Measurements from ENCODE around the gene SLC12A8. TPM values are rescaled to one million over a fixed set of nuclear protein-coding genes. Genes with fewer than 3 reads are reported as not detected.
"Not testable (repeated sequence)": the region's sequence is repeated elsewhere in the genome, so short reads cannot be mapped to it uniquely, and the experiment has no call there.

SLC12A8 gene
- total and polyA plus RNA-seq, 2 experiments from 2014 or later = 6.9 to 15.9 TPM

DNA sequence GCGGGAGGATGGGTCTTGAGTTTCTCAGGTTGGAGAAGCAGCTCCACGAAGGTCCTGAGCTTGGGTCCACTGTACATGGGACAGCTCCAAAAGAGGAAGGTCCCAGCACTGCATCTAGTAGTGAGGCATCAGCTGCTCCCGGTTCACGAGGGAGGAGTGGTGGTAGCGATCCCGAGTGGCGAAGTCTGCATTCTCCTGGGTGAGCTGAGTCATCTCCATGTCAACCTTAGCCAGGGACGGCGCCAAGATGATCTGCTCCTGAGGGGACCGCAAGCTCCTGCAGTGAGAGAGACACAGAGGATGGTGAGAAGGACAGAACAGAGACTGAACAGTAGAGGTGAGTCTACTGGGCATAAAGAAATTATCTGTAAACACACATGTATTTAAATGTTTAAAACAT is 128.8 kb downstream of the SLC12A8 start (continued):
- TF ChIP-seq, protein P1, sequence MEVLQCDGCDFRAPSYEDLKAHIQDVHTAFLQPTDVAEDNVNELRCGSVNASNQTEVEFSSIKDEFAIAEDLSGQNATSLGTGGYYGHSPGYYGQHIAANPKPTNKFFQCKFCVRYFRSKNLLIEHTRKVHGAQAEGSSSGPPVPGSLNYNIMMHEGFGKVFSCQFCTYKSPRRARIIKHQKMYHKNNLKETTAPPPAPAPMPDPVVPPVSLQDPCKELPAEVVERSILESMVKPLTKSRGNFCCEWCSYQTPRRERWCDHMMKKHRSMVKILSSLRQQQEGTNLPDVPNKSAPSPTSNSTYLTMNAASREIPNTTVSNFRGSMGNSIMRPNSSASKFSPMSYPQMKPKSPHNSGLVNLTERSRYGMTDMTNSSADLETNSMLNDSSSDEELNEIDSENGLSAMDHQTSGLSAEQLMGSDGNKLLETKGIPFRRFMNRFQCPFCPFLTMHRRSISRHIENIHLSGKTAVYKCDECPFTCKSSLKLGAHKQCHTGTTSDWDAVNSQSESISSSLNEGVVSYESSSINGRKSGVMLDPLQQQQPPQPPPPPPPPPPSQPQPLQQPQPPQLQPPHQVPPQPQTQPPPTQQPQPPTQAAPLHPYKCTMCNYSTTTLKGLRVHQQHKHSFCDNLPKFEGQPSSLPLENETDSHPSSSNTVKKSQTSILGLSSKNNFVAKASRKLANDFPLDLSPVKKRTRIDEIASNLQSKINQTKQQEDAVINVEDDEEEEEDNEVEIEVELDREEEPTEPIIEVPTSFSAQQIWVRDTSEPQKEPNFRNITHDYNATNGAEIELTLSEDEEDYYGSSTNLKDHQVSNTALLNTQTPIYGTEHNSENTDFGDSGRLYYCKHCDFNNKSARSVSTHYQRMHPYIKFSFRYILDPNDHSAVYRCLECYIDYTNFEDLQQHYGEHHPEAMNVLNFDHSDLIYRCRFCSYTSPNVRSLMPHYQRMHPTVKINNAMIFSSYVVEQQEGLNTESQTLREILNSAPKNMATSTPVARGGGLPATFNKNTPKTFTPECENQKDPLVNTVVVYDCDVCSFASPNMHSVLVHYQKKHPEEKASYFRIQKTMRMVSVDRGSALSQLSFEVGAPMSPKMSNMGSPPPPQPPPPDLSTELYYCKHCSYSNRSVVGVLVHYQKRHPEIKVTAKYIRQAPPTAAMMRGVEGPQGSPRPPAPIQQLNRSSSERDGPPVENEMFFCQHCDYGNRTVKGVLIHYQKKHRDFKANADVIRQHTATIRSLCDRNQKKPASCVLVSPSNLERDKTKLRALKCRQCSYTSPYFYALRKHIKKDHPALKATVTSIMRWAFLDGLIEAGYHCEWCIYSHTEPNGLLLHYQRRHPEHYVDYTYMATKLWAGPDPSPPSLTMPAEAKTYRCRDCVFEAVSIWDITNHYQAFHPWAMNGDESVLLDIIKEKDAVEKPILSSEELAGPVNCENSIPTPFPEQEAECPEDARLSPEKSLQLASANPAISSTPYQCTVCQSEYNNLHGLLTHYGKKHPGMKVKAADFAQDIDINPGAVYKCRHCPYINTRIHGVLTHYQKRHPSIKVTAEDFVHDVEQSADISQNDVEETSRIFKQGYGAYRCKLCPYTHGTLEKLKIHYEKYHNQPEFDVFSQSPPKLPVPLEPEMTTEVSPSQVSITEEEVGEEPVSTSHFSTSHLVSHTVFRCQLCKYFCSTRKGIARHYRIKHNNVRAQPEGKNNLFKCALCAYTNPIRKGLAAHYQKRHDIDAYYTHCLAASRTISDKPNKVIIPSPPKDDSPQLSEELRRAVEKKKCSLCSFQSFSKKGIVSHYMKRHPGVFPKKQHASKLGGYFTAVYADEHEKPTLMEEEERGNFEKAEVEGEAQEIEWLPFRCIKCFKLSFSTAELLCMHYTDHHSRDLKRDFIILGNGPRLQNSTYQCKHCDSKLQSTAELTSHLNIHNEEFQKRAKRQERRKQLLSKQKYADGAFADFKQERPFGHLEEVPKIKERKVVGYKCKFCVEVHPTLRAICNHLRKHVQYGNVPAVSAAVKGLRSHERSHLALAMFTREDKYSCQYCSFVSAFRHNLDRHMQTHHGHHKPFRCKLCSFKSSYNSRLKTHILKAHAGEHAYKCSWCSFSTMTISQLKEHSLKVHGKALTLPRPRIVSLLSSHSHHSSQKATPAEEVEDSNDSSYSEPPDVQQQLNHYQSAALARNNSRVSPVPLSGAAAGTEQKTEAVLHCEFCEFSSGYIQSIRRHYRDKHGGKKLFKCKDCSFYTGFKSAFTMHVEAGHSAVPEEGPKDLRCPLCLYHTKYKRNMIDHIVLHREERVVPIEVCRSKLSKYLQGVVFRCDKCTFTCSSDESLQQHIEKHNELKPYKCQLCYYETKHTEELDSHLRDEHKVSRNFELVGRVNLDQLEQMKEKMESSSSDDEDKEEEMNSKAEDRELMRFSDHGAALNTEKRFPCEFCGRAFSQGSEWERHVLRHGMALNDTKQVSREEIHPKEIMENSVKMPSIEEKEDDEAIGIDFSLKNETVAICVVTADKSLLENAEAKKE (CRISPR knock-in tag; IDR thresholded peaks at IDR 0.05) = no peak
- TF ChIP-seq EZH2 (IDR thresholded peaks at IDR 0.05; ENCODE audit: low read depth, unreplicated experiment) (no peak), EZH2phosphoT487 (IDR thresholded peaks at IDR 0.05; ENCODE audit: unreplicated experiment) (no peak), ZNF114 (CRISPR knock-in tag; IDR thresholded peaks at IDR 0.05) (no peak), JUNB (IDR thresholded peaks at IDR 0.05; ENCODE audit: unreplicated experiment) (no peak), NANOG (IDR thresholded peaks at IDR 0.05; ENCODE audit: borderline replicate concordance) (no peak), ETS1 (IDR thresholded peaks at IDR 0.05) (no peak), CREB1 (CRISPR knock-in tag; IDR thresholded peaks at IDR 0.05; ENCODE audit: low read depth) (no peak), ZNF331 (CRISPR knock-in tag; IDR thresholded peaks at IDR 0.05; ENCODE audit: low read depth) (no peak)
- TF ChIP-seq, protein P2, sequence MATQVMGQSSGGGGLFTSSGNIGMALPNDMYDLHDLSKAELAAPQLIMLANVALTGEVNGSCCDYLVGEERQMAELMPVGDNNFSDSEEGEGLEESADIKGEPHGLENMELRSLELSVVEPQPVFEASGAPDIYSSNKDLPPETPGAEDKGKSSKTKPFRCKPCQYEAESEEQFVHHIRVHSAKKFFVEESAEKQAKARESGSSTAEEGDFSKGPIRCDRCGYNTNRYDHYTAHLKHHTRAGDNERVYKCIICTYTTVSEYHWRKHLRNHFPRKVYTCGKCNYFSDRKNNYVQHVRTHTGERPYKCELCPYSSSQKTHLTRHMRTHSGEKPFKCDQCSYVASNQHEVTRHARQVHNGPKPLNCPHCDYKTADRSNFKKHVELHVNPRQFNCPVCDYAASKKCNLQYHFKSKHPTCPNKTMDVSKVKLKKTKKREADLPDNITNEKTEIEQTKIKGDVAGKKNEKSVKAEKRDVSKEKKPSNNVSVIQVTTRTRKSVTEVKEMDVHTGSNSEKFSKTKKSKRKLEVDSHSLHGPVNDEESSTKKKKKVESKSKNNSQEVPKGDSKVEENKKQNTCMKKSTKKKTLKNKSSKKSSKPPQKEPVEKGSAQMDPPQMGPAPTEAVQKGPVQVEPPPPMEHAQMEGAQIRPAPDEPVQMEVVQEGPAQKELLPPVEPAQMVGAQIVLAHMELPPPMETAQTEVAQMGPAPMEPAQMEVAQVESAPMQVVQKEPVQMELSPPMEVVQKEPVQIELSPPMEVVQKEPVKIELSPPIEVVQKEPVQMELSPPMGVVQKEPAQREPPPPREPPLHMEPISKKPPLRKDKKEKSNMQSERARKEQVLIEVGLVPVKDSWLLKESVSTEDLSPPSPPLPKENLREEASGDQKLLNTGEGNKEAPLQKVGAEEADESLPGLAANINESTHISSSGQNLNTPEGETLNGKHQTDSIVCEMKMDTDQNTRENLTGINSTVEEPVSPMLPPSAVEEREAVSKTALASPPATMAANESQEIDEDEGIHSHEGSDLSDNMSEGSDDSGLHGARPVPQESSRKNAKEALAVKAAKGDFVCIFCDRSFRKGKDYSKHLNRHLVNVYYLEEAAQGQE (IDR thresholded peaks at IDR 0.05; ENCODE audit: unreplicated experiment) = no peak

DNA sequence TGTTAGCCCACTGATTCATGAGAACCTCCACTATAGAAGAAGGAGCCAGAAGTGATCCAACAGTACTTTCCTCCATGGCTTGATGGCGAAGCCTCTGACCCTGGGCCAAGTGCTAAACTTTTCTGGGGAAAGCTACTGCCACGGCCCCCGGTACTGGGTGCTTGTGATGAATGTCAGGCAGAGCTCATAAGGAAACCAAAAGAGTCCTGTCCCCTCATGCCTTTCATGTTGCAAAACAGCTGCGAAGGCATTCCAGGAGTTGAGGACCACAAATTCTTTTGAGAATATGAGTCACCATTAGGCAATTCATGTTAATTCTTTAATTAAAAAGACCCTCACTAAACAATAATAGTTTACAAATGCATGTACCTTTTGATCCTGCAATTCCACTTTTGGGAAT is 130.2 kb downstream of the SLC12A8 start:
- not testable (repeated sequence) for H3F3A ChIP-seq (replicated peaks; ENCODE audit: low read depth); H3K27me3 Mint-ChIP-seq (ENCODE audit: insufficient read depth, low read depth, poor library complexity); ATAC-seq; H3K4me1 ChIP-seq (ENCODE audit: insufficient read depth); H4K20me1 ChIP-seq (replicated peaks; ENCODE audit: insufficient read depth); H2AFZ ChIP-seq; H3K4me2 ChIP-seq; H3K27ac Mint-ChIP-seq; H3K9me3 Mint-ChIP-seq; H3K36me3 Mint-ChIP-seq (ENCODE audit: low read depth); H3K4me3 ChIP-seq; H3K4me1 Mint-ChIP-seq; H3K4me3 Mint-ChIP-seq; H3K36me3 ChIP-seq (ENCODE audit: insufficient read depth); H3K79me2 ChIP-seq (replicated peaks; ENCODE audit: insufficient read depth); DNase-seq (ENCODE audit: low spot score); H3K9me2 ChIP-seq (ENCODE audit: insufficient read depth); H3K27me3 ChIP-seq (ENCODE audit: insufficient read depth); H3K27ac ChIP-seq (ENCODE audit: low read depth)
